ENCODE data around the gene PCDH1. TPM values are rescaled to one million over a fixed set of nuclear protein-coding genes. Genes with fewer than 3 reads are reported as not detected.

PCDH1 gene
- total RNA-seq, 1 experiment from 2014 or later: 127 TPM

DNA sequence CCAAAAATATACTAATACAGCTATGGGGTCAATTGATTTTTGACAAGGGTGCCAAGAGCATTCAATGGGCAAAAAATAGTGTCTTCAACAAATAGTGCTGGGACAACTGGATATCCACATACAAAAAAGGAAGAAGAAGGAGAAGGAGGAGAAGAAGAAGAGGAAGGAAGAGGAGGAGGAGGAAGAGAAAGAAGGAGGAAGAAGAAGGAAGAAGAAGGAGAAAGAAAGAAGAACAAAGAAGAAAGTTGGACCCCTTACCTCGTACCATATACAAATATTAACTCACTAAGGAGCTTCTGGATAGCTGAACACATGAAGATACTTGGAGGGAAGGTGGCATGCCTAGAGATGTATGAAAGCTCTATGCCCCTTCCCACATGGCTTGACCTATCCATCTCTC, 28.3 kb upstream of the PCDH1 start:
- no peak overlapping the region for H3K4me2 ChIP-seq (ENCODE audit: insufficient read depth, insufficient read length, low read length)
- no peak overlapping the region for H3K18ac ChIP-seq (ENCODE audit: insufficient read length, low read depth, low read length)
- no peaks in the 10 kb centered on the region for H3K27me3 ChIP-seq (ENCODE audit: insufficient read depth, low read length)
- H3K4me1 ChIP-seq (ENCODE audit: insufficient read depth, low read length): no peaks in the 10 kb centered on the region; the same call in 1 of the 2 replicates
- H3K79me1 ChIP-seq (ENCODE audit: insufficient read depth, low read depth, low read length, poor library complexity, severe bottlenecking): no peaks in the 10 kb centered on the region
- no peaks in the 10 kb centered on the region for H4K20me1 ChIP-seq (ENCODE audit: control insufficient read depth, insufficient read depth, insufficient read length)
- H3K4ac ChIP-seq (ENCODE audit: low read depth, low read length): no peak overlapping the region
- no peak overlapping the region for H2BK5ac ChIP-seq (ENCODE audit: insufficient read length, low read length)
- no peak overlapping the region for H2BK12ac ChIP-seq (ENCODE audit: insufficient read length, low read depth, low read length)
- Mint-ChIP-seq H3K27ac (no peak overlapping the region), H3K4me1 (peaks cover 4 to 9% of the 10 kb centered on the region in 2 experiments; a peak in 3 of 4 replicates), H3K9me3 (no peaks in the 10 kb centered on the region), H3K27me3 (ENCODE audit: low read depth) (peaks cover 5% of the 10 kb centered on the region), H3K4me3 (no peak overlapping the region), H3K36me3 (ENCODE audit: insufficient read depth in 1 of 3, low read depth in 3 of 3) (no peaks in the 10 kb centered on the region)
- H4K91ac ChIP-seq (ENCODE audit: insufficient read length, low read depth, low read length): no peak overlapping the region
- H2BK120ac ChIP-seq (ENCODE audit: low read depth, low read length, poor library complexity, severe bottlenecking): no peak overlapping the region
- no peak overlapping the region for H3K14ac ChIP-seq (ENCODE audit: insufficient read depth, low read length)
- TF ChIP-seq, protein P1, sequence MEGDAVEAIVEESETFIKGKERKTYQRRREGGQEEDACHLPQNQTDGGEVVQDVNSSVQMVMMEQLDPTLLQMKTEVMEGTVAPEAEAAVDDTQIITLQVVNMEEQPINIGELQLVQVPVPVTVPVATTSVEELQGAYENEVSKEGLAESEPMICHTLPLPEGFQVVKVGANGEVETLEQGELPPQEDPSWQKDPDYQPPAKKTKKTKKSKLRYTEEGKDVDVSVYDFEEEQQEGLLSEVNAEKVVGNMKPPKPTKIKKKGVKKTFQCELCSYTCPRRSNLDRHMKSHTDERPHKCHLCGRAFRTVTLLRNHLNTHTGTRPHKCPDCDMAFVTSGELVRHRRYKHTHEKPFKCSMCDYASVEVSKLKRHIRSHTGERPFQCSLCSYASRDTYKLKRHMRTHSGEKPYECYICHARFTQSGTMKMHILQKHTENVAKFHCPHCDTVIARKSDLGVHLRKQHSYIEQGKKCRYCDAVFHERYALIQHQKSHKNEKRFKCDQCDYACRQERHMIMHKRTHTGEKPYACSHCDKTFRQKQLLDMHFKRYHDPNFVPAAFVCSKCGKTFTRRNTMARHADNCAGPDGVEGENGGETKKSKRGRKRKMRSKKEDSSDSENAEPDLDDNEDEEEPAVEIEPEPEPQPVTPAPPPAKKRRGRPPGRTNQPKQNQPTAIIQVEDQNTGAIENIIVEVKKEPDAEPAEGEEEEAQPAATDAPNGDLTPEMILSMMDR (conservative IDR thresholded peaks at IDR 0.05): no peak
- H3K9me3 ChIP-seq (ENCODE audit: control insufficient read depth, low read depth, low read length): no peaks in the 10 kb centered on the region
- H3K23me2 ChIP-seq (ENCODE audit: insufficient read length, low read depth, low read length, poor library complexity, severe bottlenecking): no peaks in the 10 kb centered on the region
- no peak overlapping the region for H4K8ac ChIP-seq (replicated peaks; ENCODE audit: insufficient read length, low read depth, low read length)
- no peak overlapping the region for H2AFZ ChIP-seq (ENCODE audit: low read length)
- H3K79me2 ChIP-seq (ENCODE audit: insufficient read depth, low read length): no peaks in the 10 kb centered on the region
- H3K23ac ChIP-seq (ENCODE audit: insufficient read length, low read depth, low read length): no peak overlapping the region
- no peak for DNase-seq
- no peak overlapping the region for H2BK15ac ChIP-seq (ENCODE audit: low read depth, low read length)
- no peak overlapping the region for H2AK5ac ChIP-seq (ENCODE audit: insufficient read length, low read length)
- H4K5ac ChIP-seq (ENCODE audit: insufficient read length, low read depth, low read length): no peak overlapping the region
- WGBS (ENCODE audit: extremely low coverage, insufficient read length, low lambda C conversion rate): no CpG with 5 or more reads among the region's 1 CpG
- H2BK20ac ChIP-seq (ENCODE audit: low read depth, low read length, poor library complexity, severe bottlenecking): no peak overlapping the region
- no peak overlapping the region for H3T11ph ChIP-seq (ENCODE audit: low read length)
- H3K27ac ChIP-seq (ENCODE audit: insufficient read length, low read depth, low read length): no peak overlapping the region
- H3K9ac ChIP-seq (ENCODE audit: extremely low read depth, insufficient read length, low read length): no peak overlapping the region
- H3K56ac ChIP-seq (ENCODE audit: insufficient read length, low read depth, low read length): no peak overlapping the region

Data from H9 (cell line).